H1 (cell line): ENCODE measurements around the gene NMRAL1. TPM values are rescaled to one million over a fixed set of nuclear protein-coding genes. Genes with fewer than 3 reads are reported as not detected.

Experiments
- CTCF ChIA-PET: fragments of 300-600 bp; sonication (Branson Sonifier 250); formaldehyde crosslinking; loops from one replicate; lab custom pipeline; 2021; ENCODE audit not compliant: partially characterized antibody; lab: Charles Lee
- POLR2A ChIA-PET: fragments of 300-600 bp; sonication (Branson Sonifier 250); formaldehyde crosslinking; loops from one replicate; lab custom pipeline; 2021; ENCODE audit warnings: inconsistent platforms; ENCODE audit not compliant: partially characterized antibody; lab: Charles Lee
- DNase-seq, 2 experiments: peaks; one replicate each; pipeline versions ENCODE4 v3.0.0 to v3.0.0-alpha.2; 2010 to 2022; ENCODE audit warnings: low spot score in 2 of 2, low read depth in 1 of 2, mixed read lengths in 1 of 2
- FAIRE-seq: peaks from 2 replicates; lab custom pipeline; 2011; peaks lifted over from hg19 to GRCh38; lab: Jason Lieb, UNC
- H2AFZ ChIP-seq: 2 replicates; pipeline ENCODE4 v1.8.1; 2012; ENCODE audit warnings: low read length, inconsistent platforms
- H2AK5ac ChIP-seq: 2 replicates; pipeline ENCODE4 v1.6.1; 2013; ENCODE audit warnings: low read depth, low read length
- H2BK120ac ChIP-seq: replicated peaks from 2 replicates; pipeline ENCODE3; 2013; ENCODE audit warnings: low read depth, low read length, inconsistent platforms
- H2BK12ac ChIP-seq: 2 replicates; pipeline ENCODE4 v1.6.1; 2013; ENCODE audit warnings: low read depth, low read length
- H2BK15ac ChIP-seq: 2 replicates; pipeline ENCODE4 v1.6.1; 2013; ENCODE audit warnings: low read length
- H2BK20ac ChIP-seq: 2 replicates; pipeline ENCODE4 v1.6.1; 2013; ENCODE audit warnings: low read length
- H2BK5ac ChIP-seq: 2 replicates; pipeline ENCODE4 v1.6.1; 2013; ENCODE audit warnings: low read depth, low read length
- H3K14ac ChIP-seq: 2 replicates; pipeline ENCODE4 v1.6.1; 2013; ENCODE audit warnings: inconsistent platforms; ENCODE audit not compliant: insufficient read length
- H3K18ac ChIP-seq: 2 replicates; pipeline ENCODE4 v1.6.1; 2013; ENCODE audit warnings: low read length; ENCODE audit errors: extremely low read depth
- H3K23ac ChIP-seq: 2 replicates; pipeline ENCODE4 v1.6.1; 2013; ENCODE audit warnings: inconsistent platforms; ENCODE audit not compliant: insufficient read length
- H3K23me2 ChIP-seq: 2 replicates; pipeline ENCODE4 v1.6.1; 2013; ENCODE audit warnings: low read depth, low read length
- H3K27ac ChIP-seq: 2 replicates; pipeline ENCODE4 v1.6.1; 2011; ENCODE audit warnings: low read depth, low read length, inconsistent platforms
- H3K27me3 ChIP-seq, 4 experiments: replicated peaks in 1 of 4; 1 replicate in 1 of 4; 2 replicates in 3 of 4; pipeline versions ENCODE4 v1.6.1 to v1.8.1; 2011 to 2013; ENCODE audit warnings: low read length in 3 of 4, mild to moderate bottlenecking in 3 of 4, inconsistent platforms in 2 of 4, mixed read lengths in 2 of 4, moderate library complexity in 1 of 4; ENCODE audit not compliant: control insufficient read depth in 3 of 4, insufficient read depth in 3 of 4; ENCODE audit errors: extremely low read depth in 1 of 4
- H3K36me3 ChIP-seq, 4 experiments: 2 replicates each; pipeline versions ENCODE4 v1.6.1 to v1.8.1; 2011 to 2013; ENCODE audit warnings: mild to moderate bottlenecking in 4 of 4, low read length in 3 of 4, moderate library complexity in 2 of 4, control low read depth in 1 of 4, inconsistent platforms in 1 of 4; ENCODE audit not compliant: insufficient read depth in 4 of 4, control insufficient read depth in 2 of 4
- H3K4ac ChIP-seq: replicated peaks from 2 replicates; pipeline ENCODE3; 2013; ENCODE audit warnings: low read length, low read depth, mixed read lengths, inconsistent platforms; ENCODE audit not compliant: insufficient read length
- H3K4me1 ChIP-seq, 4 experiments: replicated peaks in 1 of 4; 1 replicate in 1 of 4; 2 replicates in 3 of 4; pipeline versions ENCODE4 v1.6.1 to v1.8.1; 2011 to 2013; ENCODE audit warnings: low read length in 3 of 4, inconsistent platforms in 2 of 4, mixed read lengths in 1 of 4; ENCODE audit not compliant: insufficient read depth in 4 of 4, control insufficient read depth in 3 of 4
- H3K4me2 ChIP-seq, 2 experiments: 2 replicates each; pipeline versions ENCODE4 v1.6.1 to v1.8.1; 2011 to 2013; ENCODE audit warnings: low read depth in 2 of 2, low read length in 2 of 2, control low read depth in 1 of 2, inconsistent platforms in 1 of 2, mild to moderate bottlenecking in 1 of 2; ENCODE audit not compliant: insufficient read depth in 1 of 2
- H3K4me3 ChIP-seq, 4 experiments: fragments of 200-600, 300-600 bp in 1 of 4; sonication (generic), shearing (Covaris generic), sonication (Bioruptor Twin) in 1 of 4; 2 replicates each; pipeline versions ENCODE4 v1.5.1 to v1.8.1; 2011 to 2016; ENCODE audit warnings: low read length in 4 of 4, low read depth in 3 of 4, control low read depth in 2 of 4, inconsistent platforms in 2 of 4, mild to moderate bottlenecking in 2 of 4, mixed read lengths in 1 of 4, moderate library complexity in 1 of 4; ENCODE audit not compliant: insufficient read depth in 2 of 4; ENCODE audit errors: extremely low read depth in 1 of 4
- H3K56ac ChIP-seq: replicated peaks from 2 replicates; pipeline ENCODE3; 2013; ENCODE audit warnings: low read depth, mild to moderate bottlenecking, mixed read lengths, low read length, inconsistent platforms; ENCODE audit not compliant: insufficient read length
- H3K79me1 ChIP-seq: 2 replicates; pipeline ENCODE4 v1.6.1; 2013; ENCODE audit warnings: low read depth, low read length, control low read depth
- H3K79me2 ChIP-seq, 2 experiments: 2 replicates each; pipeline versions ENCODE4 v1.6.1 to v1.8.1; 2012 to 2013; ENCODE audit warnings: low read length in 2 of 2, mild to moderate bottlenecking in 2 of 2, inconsistent platforms in 1 of 2; ENCODE audit not compliant: insufficient read depth in 2 of 2, control insufficient read depth in 1 of 2
- H3K9ac ChIP-seq, 4 experiments: replicated peaks in 1 of 4; 1 replicate in 1 of 4; 2 replicates in 3 of 4; pipeline versions ENCODE4 v1.6.1 to v1.8.1; 2011 to 2013; ENCODE audit warnings: low read depth in 3 of 4, low read length in 3 of 4, control low read depth in 2 of 4, mild to moderate bottlenecking in 2 of 4, moderate library complexity in 2 of 4, inconsistent platforms in 1 of 4; ENCODE audit errors: extremely low read depth in 1 of 4
- H3K9me3 ChIP-seq, 2 experiments: 2 replicates each; pipeline versions ENCODE4 v1.6.1 to v1.8.1; 2012 to 2013; ENCODE audit warnings: mild to moderate bottlenecking in 2 of 2, moderate library complexity in 2 of 2, control low read depth in 1 of 2, inconsistent platforms in 1 of 2, low read depth in 1 of 2, low read length in 1 of 2, mixed read lengths in 1 of 2; ENCODE audit not compliant: insufficient read depth in 2 of 2
- H4K20me1 ChIP-seq, 2 experiments: replicated peaks in 1 of 2; 2 replicates each; pipeline versions ENCODE3 to v1.8.1; 2011 to 2013; ENCODE audit warnings: inconsistent platforms in 2 of 2, low read length in 2 of 2, mild to moderate bottlenecking in 1 of 2; ENCODE audit not compliant: insufficient read depth in 2 of 2, control insufficient read depth in 1 of 2
- H4K5ac ChIP-seq: 2 replicates; pipeline ENCODE4 v1.6.1; 2013; ENCODE audit warnings: low read length, low read depth, mixed read lengths, inconsistent platforms; ENCODE audit not compliant: insufficient read length
- H4K8ac ChIP-seq: 2 replicates; pipeline ENCODE4 v1.8.0; 2013; ENCODE audit warnings: mild to moderate bottlenecking, moderate library complexity, low read length, inconsistent platforms; ENCODE audit not compliant: insufficient read depth; ENCODE audit errors: extremely low read depth
- H4K91ac ChIP-seq: replicated peaks from 2 replicates; pipeline ENCODE3; 2013; ENCODE audit warnings: low read length, mixed read lengths, inconsistent platforms; ENCODE audit not compliant: insufficient read length
- BACH1 ChIP-seq: IDR thresholded peaks from 2 replicates; pipeline ENCODE4 v1.6.1; 2012; ENCODE audit warnings: low read length, improper control_type of control experiment
- BCL11A ChIP-seq, 2 experiments: IDR thresholded peaks; one replicate each; pipeline ENCODE4 v1.6.1; 2011; ENCODE audit warnings: low read depth in 2 of 2, low read length in 2 of 2, mild to moderate bottlenecking in 2 of 2
- CBX8 ChIP-seq: fragments of 300-800, 300-1000 bp; sonication (generic); IDR thresholded peaks from 2 replicates; pipeline ENCODE4 v1.7.1; 2016; ENCODE audit warnings: low read depth, low read length, borderline replicate concordance
- EZH2 ChIP-seq: fragments of 200-600 bp; sonication (generic); IDR thresholded peaks from 2 replicates; pipeline ENCODE4 v1.7.1; 2012; ENCODE audit warnings: low read depth, mild to moderate bottlenecking, moderate library complexity, low read length, inconsistent platforms; ENCODE audit not compliant: severe bottlenecking
- FOSL1 ChIP-seq: IDR thresholded peaks from 2 replicates; pipeline ENCODE4 v1.6.1; 2011; ENCODE audit warnings: mild to moderate bottlenecking, low read depth, low read length, moderate library complexity; ENCODE audit not compliant: insufficient read depth
- NRF1 ChIP-seq: IDR thresholded peaks from 2 replicates; pipeline ENCODE4 v1.6.1; 2011; ENCODE audit warnings: mild to moderate bottlenecking, low read depth, low read length, improper control_type of control experiment
- RNF2 ChIP-seq: fragments of 200-900, 300-1000 bp; sonication (generic); IDR thresholded peaks from 2 replicates; pipeline ENCODE4 v1.7.1; 2016; ENCODE audit warnings: borderline replicate concordance, low read depth, mild to moderate bottlenecking, antibody characterized with exemption, low read length; ENCODE audit not compliant: poor library complexity, severe bottlenecking; ENCODE audit errors: missing control alignments
- RXRA ChIP-seq: IDR thresholded peaks from 2 replicates; pipeline ENCODE4 v1.6.1; 2011; ENCODE audit warnings: low read depth, mild to moderate bottlenecking, low read length, moderate library complexity; ENCODE audit not compliant: insufficient read depth
- SAP30 ChIP-seq: fragments of 300-600 bp; sonication (generic); IDR thresholded peaks from 2 replicates; pipeline ENCODE4 v1.7.1; 2012; ENCODE audit warnings: low read length, moderate library complexity, mild to moderate bottlenecking, inconsistent platforms; ENCODE audit not compliant: insufficient read depth, insufficient replicate concordance
- SRF ChIP-seq: IDR thresholded peaks from 2 replicates; pipeline ENCODE4 v1.6.1; 2011; ENCODE audit warnings: mild to moderate bottlenecking, low read depth, low read length, moderate library complexity
- TAF7 ChIP-seq: optimal IDR thresholded peaks from 2 replicates; pipeline ENCODE3; 2011; ENCODE audit warnings: low read depth, mild to moderate bottlenecking, inconsistent platforms, low read length, moderate library complexity, borderline replicate concordance
- USF2 ChIP-seq: IDR thresholded peaks from 2 replicates; pipeline ENCODE4 v1.6.1; 2011; ENCODE audit warnings: low read length, improper control_type of control experiment
- WGBS, 2 experiments: shearing (Covaris generic) in 1 of 2; methylation state at CpG; one replicate each; pipeline versions ENCODE4 v1.1.6 to v1.1.7; 2013 to 2015; ENCODE audit warnings: low lambda C conversion rate in 2 of 2, mixed read lengths in 2 of 2, inconsistent platforms in 1 of 2, low coverage in 1 of 2, missing lambda C conversion rate in 1 of 2; ENCODE audit not compliant: insufficient replicate concordance in 2 of 2, insufficient coverage in 1 of 2, insufficient read length in 1 of 2; ENCODE audit errors: extremely low coverage in 1 of 2, missing lambda C conversion rate in 1 of 2; 5-methylcytosine and 5-hydroxymethylcytosine counted together
- polyA plus RNA-seq, 7 experiments: library from polyadenylated mRNA; depleted of rRNA in 3 of 7; stranded (reverse) in 5 of 7; unstranded in 2 of 7; fragments of >200 nt in 5 of 7; fragments of 200-250 nt in 2 of 7; gene quantifications; 1 replicate in 5 of 7; 2 replicates in 1 of 7; 4 replicates in 1 of 7; pipeline versions ENCODE4 v1.2.1 to v1.2.3, GENCODE V29; 2011 to 2013; ENCODE audit warnings: missing spikeins in 2 of 7, mixed read lengths in 2 of 7
- total RNA-seq: library from RNA; stranded (reverse); fragmentation: NEBNext Ultra II Directional; extraction: Animal tissue kit (Norgen Biotek cat#: 25700); gene quantifications from 2 replicates; pipeline ENCODE4 v1.2.1, GENCODE V29; 2021

Gene NMRAL1
- total and polyA plus RNA-seq, 2 of the 8 experiments (the other 6 are each of a cell fraction or from before 2014, with no cell fraction given) = 66.8 to 143 TPM

- WGBS, 2 experiments = 93% methylated on average over 4 of the region's 4 CpGs; no CpG with 5 or more reads in 1 of the 2 experiments
- FAIRE-seq = no peak
- H2BK15ac ChIP-seq = no peak overlapping the region
- ChIA-PET POLR2A (interaction anchor here (1.6 kb wide), 1 partner anchor 13 kb away, joined by 4 read pairs; no protein-coding TSS in a partner anchor), CTCF (interaction anchor here (1.2 to 4.2 kb wide), 3 partner anchors 9 to 191 kb away, joined by 4 to 10 read pairs (median 10); no protein-coding TSS in a partner anchor)
- H3K4me1 ChIP-seq = no peaks in the 10 kb centered on the region
- H2AK5ac ChIP-seq = no peak overlapping the region
- no peak overlapping the region for H2BK20ac ChIP-seq
- peaks cover 0 to 6% of the 10 kb centered on the region in 2 experiments; a peak in 1 of 4 replicates for H3K79me2 ChIP-seq
- no peaks in the 10 kb centered on the region for H3K23me2 ChIP-seq
- H3K23ac ChIP-seq = no peak overlapping the region
- no peak overlapping the region for H3K4me3 ChIP-seq
- no peaks in the 10 kb centered on the region for H3K27me3 ChIP-seq
- peaks cover 5% of the 10 kb centered on the region for H3K79me1 ChIP-seq
- no peak overlapping the region for H4K8ac ChIP-seq
- H2BK120ac ChIP-seq = no peak overlapping the region
- H3K14ac ChIP-seq = no peak overlapping the region
- H4K20me1 ChIP-seq = no peaks in the 10 kb centered on the region
- no peaks in the 10 kb centered on the region; a peak in 1 of 8 replicates for H3K36me3 ChIP-seq
- H3K9me3 ChIP-seq = no peaks in the 10 kb centered on the region
- H3K9ac ChIP-seq = no peak overlapping the region
- H2AFZ ChIP-seq = no peak overlapping the region
- H3K4me2 ChIP-seq = no peak overlapping the region
- H3K4ac ChIP-seq = no peak overlapping the region
- no peak overlapping the region for H3K56ac ChIP-seq
- DNase-seq = no peak
- H3K27ac ChIP-seq = no peak overlapping the region
- no peak overlapping the region for H3K18ac ChIP-seq
- no peak overlapping the region for H2BK12ac ChIP-seq
- H2BK5ac ChIP-seq = no peak overlapping the region
- no peak overlapping the region for H4K91ac ChIP-seq
- H4K5ac ChIP-seq = no peak overlapping the region
- TF ChIP-seq RNF2 (no peak), SAP30 (no peak), NRF1 (no peak), BCL11A (IDR thresholded peaks at IDR 0.05; ENCODE audit: low read depth in 2 of 2, low read length in 2 of 2) (no peak), TAF7 (no peak), FOSL1 (no peak), RXRA (no peak), EZH2 (no peak), BACH1 (no peak), SRF (no peak), USF2 (no peak), CBX8 (no peak)
Measured at GRCh38 chr16:4491898-4492297, 17.5 kb upstream of the NMRAL1 start.
